ENCODE measurements around the gene FER. TPM values are rescaled to one million over a fixed set of nuclear protein-coding genes. Genes with fewer than 3 reads are reported as not detected.
"Not testable (repeated sequence)": the region's sequence is repeated elsewhere in the genome, so short reads cannot be mapped to it uniquely, and the experiment has no call there.

FER gene
- total RNA-seq, 2 experiments from 2014 or later = 9.0 to 9.8 TPM

DNA sequence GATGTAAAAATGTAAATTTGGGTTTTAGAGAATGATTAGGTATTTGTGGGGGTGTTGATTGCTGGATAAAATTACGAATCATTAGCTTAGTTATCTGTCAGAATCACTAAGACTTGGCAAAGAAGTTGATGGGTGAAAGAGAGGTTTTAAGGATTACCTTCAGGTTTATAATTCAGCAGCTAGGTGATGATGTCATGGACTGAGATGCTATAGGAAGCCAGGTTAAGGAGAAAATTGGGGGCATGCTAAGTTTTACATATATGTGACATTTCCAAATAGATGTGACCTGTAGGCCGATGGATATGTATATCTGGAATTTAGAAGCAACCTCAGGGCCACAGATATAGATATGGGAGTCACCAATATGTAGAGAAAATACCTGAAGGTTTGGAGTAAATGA, 228.0 kb downstream of the FER start:
- Mint-ChIP-seq H3K27me3 (no peaks in the 10 kb centered on the region), H3K4me3 (no peak overlapping the region), H3K36me3 (ENCODE audit: low read depth) (no peaks in the 10 kb centered on the region), H3K27ac (no peak overlapping the region), H3K4me1 (ENCODE audit: low read depth) (no peaks in the 10 kb centered on the region), H3K9me3 (no peaks in the 10 kb centered on the region)
- intact Hi-C loops (cut with micrococcal nuclease) = no loop called here
- no peak for ATAC-seq
- ChIA-PET CTCF (no interaction called here), POLR2A (no interaction called here)
- DNase-seq = no peak
- TF ChIP-seq, protein P1, sequence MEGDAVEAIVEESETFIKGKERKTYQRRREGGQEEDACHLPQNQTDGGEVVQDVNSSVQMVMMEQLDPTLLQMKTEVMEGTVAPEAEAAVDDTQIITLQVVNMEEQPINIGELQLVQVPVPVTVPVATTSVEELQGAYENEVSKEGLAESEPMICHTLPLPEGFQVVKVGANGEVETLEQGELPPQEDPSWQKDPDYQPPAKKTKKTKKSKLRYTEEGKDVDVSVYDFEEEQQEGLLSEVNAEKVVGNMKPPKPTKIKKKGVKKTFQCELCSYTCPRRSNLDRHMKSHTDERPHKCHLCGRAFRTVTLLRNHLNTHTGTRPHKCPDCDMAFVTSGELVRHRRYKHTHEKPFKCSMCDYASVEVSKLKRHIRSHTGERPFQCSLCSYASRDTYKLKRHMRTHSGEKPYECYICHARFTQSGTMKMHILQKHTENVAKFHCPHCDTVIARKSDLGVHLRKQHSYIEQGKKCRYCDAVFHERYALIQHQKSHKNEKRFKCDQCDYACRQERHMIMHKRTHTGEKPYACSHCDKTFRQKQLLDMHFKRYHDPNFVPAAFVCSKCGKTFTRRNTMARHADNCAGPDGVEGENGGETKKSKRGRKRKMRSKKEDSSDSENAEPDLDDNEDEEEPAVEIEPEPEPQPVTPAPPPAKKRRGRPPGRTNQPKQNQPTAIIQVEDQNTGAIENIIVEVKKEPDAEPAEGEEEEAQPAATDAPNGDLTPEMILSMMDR (IDR thresholded peaks at IDR 0.05) = no peak

DNA sequence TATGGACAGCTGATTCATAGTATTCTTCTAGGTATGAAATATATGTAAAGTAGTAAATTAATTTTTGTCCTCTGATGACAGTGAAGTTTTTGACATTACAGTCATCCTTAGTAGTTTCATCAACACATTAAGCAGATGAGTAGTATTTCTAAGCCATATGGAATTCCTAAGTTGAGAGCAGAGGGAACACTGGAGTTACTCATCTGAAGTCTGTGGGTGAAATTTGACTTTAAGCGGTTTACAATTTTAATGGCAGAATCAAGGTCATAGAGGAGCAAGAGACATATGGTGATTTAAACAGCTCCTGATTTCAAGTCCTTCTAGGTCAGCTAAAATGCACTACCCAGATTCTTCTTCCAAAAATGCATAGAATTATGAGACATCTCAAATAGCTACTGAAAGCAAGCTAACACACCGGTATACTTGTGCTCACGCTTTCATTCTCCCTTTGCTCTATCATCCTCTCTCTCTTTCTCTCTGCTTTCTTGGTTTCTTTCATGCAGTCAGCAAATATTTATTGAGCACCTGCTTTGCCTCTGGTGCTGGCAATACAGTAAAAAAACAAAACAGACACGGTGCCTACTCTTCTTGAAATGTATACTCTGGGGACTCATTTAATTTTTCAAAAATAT, 235.9 kb downstream of the FER start:
- no peaks in the 10 kb centered on the region for H3K4me1 Mint-ChIP-seq (ENCODE audit: low read depth)
- no peak for ATAC-seq
- H3K36me3 Mint-ChIP-seq (ENCODE audit: low read depth) = peaks cover 17% of the 10 kb centered on the region
- H3K27ac Mint-ChIP-seq = no peak overlapping the region
- H3K9me3 Mint-ChIP-seq = peaks cover 4% of the 10 kb centered on the region
- H3K4me3 Mint-ChIP-seq = no peak overlapping the region
- H3K27me3 Mint-ChIP-seq = no peaks in the 10 kb centered on the region
- intact Hi-C loops (cut with micrococcal nuclease) = no loop called here
- ChIA-PET POLR2A (interaction anchor here (0.6 kb wide), 1 partner anchor 308 kb away, joined by 3 read pairs; no protein-coding TSS in a partner anchor), CTCF (interaction anchor here (0.6 kb wide), 1 partner anchor 24 kb away, joined by 3 read pairs; no protein-coding TSS in a partner anchor)
- TF ChIP-seq, protein P1 (IDR thresholded peaks at IDR 0.05) = no peak
- DNase-seq = no peak

DNA sequence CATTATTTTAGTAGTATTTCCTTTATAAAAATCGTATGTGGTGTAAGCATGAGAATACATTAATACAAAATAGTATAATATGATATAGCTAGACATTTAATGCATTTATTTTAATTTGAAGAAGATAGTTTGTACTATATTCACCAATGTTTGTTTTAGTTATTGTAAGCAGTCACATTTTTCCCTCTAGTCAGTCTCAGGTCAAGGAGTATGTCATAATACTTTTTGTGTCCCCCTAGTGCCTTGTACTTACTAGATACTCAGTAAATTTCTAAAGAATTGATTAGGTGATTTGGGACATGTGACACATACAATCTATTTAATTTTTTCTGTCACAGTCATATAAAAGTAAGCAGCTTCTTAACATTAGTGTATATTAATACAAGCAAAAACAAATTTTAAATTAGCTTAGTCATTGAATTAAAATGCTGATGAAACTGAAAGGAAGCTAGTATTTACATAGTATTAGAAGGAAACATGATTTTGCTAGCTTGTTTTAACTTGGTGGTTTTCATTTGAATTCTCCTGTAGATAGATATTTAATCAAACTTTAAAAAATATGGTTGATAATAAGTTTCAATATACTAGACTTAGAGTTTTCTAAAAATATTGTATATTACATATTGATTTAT, 242.2 kb downstream of the FER start:
- Mint-ChIP-seq H3K27me3 (no peaks in the 10 kb centered on the region), H3K4me1 (ENCODE audit: low read depth) (no peaks in the 10 kb centered on the region), H3K36me3 (ENCODE audit: low read depth) (peaks cover 24% of the 10 kb centered on the region), H3K27ac (no peak overlapping the region), H3K9me3 (peaks cover 12% of the 10 kb centered on the region), H3K4me3 (no peak overlapping the region)
- intact Hi-C loops (cut with micrococcal nuclease) = no loop called here
- POLR2A ChIA-PET = no interaction called here
- TF ChIP-seq, protein P1 (IDR thresholded peaks at IDR 0.05) = no peak
- DNase-seq (no peak), ATAC-seq (no peak)
- CTCF ChIA-PET = no interaction called here

DNA sequence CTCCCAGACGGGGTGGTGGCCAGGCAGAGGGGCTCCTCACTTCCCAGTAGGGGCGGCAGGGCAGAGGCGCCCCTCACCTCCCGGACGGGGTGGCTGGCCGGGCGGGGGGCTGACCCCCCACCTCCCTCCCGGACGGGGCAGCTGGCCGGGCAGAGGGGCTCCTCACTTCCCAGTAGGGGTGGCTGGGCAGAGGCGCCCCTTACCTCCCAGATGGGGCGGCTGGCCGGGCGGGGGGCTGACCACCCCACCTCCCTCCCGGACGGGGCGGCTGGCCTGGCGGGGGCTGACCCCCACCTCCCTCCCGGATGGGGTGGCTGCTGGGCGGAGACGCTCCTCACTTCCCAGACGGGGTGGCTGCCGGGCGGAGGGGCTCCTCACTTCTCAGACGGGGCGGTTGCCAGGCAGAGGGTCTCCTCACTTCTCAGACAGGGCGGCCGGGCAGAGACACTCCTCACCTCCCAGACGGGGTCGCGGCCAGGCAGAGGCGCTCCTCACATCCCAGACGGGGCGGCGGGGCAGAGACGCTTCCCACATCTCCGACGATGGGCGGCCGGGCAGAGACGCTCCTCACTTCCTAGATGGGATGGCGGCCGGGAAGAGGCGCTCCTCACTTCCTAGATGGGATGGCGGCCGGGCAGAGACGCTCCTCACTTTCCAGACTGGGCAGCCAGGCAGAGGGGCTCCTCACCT, 244.8 kb downstream of the FER start:
- Mint-ChIP-seq H3K9me3 (peaks cover 13% of the 10 kb centered on the region), H3K36me3 (ENCODE audit: low read depth) (peaks cover 16% of the 10 kb centered on the region)
- H3K27me3 Mint-ChIP-seq; POLR2A ChIA-PET; intact Hi-C loops (cut with micrococcal nuclease); DNase-seq; CTCF ChIA-PET; ATAC-seq; H3K4me1 Mint-ChIP-seq (ENCODE audit: low read depth); H3K27ac Mint-ChIP-seq; H3K4me3 Mint-ChIP-seq: not testable (repeated sequence)

DNA sequence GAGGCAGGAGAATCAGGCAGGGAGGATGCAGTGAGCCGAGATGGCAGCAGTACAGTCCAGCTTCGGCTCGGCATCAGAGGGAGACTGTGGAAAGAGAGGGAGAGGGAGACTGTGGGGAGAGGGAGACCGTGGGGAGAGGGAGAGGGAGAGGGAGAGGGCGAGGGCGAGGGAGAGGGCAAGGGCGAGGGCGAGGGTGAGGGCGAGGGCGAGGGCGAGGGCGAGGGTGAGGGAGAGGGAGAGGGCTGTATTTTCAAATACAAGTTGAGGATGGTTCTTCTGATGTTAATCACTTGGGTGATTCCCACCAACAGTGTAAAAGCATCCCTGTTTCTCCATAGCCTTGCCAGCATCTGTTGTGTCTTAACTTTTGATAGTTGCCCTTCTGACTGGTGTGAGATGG, 245.7 kb downstream of the FER start:
- H3K27me3 Mint-ChIP-seq; H3K27ac Mint-ChIP-seq; H3K4me3 Mint-ChIP-seq; H3K9me3 Mint-ChIP-seq; H3K4me1 Mint-ChIP-seq (ENCODE audit: low read depth); ATAC-seq; POLR2A ChIA-PET; intact Hi-C loops (cut with micrococcal nuclease); DNase-seq; CTCF ChIA-PET: not testable (repeated sequence)
- peaks cover 10% of the 10 kb centered on the region for H3K36me3 Mint-ChIP-seq (ENCODE audit: low read depth)

DNA sequence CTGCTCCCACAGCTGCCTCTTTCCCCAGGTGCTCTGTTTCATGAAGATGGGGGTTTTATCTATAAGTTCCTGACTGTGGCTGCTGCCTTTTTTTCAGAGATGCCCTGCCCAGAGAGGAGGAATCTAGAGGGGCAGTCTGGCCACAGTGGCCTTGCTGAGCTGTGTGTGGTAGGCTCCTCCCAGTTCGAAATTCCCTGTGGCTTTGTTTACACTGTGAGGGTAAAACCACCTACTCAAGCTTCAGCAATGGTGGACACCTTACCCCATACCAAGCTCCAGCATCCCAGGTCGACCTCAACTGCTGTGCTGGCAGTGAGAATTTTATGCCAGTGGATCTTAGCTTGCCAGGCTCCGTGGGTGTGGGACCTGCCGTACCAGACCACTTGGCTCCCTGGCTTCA, 250.0 kb downstream of the FER start:
- ChIA-PET POLR2A (no interaction called here), CTCF (no interaction called here)
- no peaks in the 10 kb centered on the region for H3K27me3 Mint-ChIP-seq
- no peaks in the 10 kb centered on the region for H3K4me1 Mint-ChIP-seq (ENCODE audit: low read depth)
- TF ChIP-seq, protein P1 (IDR thresholded peaks at IDR 0.05) = no peak
- intact Hi-C loops (cut with micrococcal nuclease) = no loop called here
- DNase-seq (no peak), ATAC-seq (no peak)
- no peak overlapping the region for H3K4me3 Mint-ChIP-seq
- H3K27ac Mint-ChIP-seq = no peak overlapping the region
- H3K36me3 Mint-ChIP-seq (ENCODE audit: low read depth) = peaks cover 10% of the 10 kb centered on the region
- peaks cover 10% of the 10 kb centered on the region for H3K9me3 Mint-ChIP-seq
